H1 (cell line): ENCODE data around the gene OBSCN. TPM values are rescaled to one million over a fixed set of nuclear protein-coding genes. Genes with fewer than 3 reads are reported as not detected.

Source experiments
- CTCF ChIA-PET: fragments of 300-600 bp; sonication (Branson Sonifier 250); formaldehyde crosslinking; loops from one replicate; lab custom pipeline; 2021; ENCODE audit not compliant: partially characterized antibody; lab: Charles Lee
- POLR2A ChIA-PET: fragments of 300-600 bp; sonication (Branson Sonifier 250); formaldehyde crosslinking; loops from one replicate; lab custom pipeline; 2021; ENCODE audit warnings: inconsistent platforms; ENCODE audit not compliant: partially characterized antibody; lab: Charles Lee
- DNase-seq, 2 experiments: peaks; one replicate each; pipeline versions ENCODE4 v3.0.0 to v3.0.0-alpha.2; 2010 to 2022; ENCODE audit warnings: low spot score in 2 of 2, low read depth in 1 of 2, mixed read lengths in 1 of 2
- FAIRE-seq: peaks from 2 replicates; lab custom pipeline; 2011; peaks lifted over from hg19 to GRCh38; lab: Jason Lieb, UNC
- H2AFZ ChIP-seq: 2 replicates; pipeline ENCODE4 v1.8.1; 2012; ENCODE audit warnings: low read length, inconsistent platforms
- H2AK5ac ChIP-seq: 2 replicates; pipeline ENCODE4 v1.6.1; 2013; ENCODE audit warnings: low read depth, low read length
- H2BK120ac ChIP-seq: replicated peaks from 2 replicates; pipeline ENCODE3; 2013; ENCODE audit warnings: low read depth, low read length, inconsistent platforms
- H2BK12ac ChIP-seq: 2 replicates; pipeline ENCODE4 v1.6.1; 2013; ENCODE audit warnings: low read depth, low read length
- H2BK15ac ChIP-seq: 2 replicates; pipeline ENCODE4 v1.6.1; 2013; ENCODE audit warnings: low read length
- H2BK20ac ChIP-seq: 2 replicates; pipeline ENCODE4 v1.6.1; 2013; ENCODE audit warnings: low read length
- H2BK5ac ChIP-seq: 2 replicates; pipeline ENCODE4 v1.6.1; 2013; ENCODE audit warnings: low read depth, low read length
- H3K14ac ChIP-seq: 2 replicates; pipeline ENCODE4 v1.6.1; 2013; ENCODE audit warnings: inconsistent platforms; ENCODE audit not compliant: insufficient read length
- H3K18ac ChIP-seq: 2 replicates; pipeline ENCODE4 v1.6.1; 2013; ENCODE audit warnings: low read length; ENCODE audit errors: extremely low read depth
- H3K23ac ChIP-seq: 2 replicates; pipeline ENCODE4 v1.6.1; 2013; ENCODE audit warnings: inconsistent platforms; ENCODE audit not compliant: insufficient read length
- H3K23me2 ChIP-seq: 2 replicates; pipeline ENCODE4 v1.6.1; 2013; ENCODE audit warnings: low read depth, low read length
- H3K27ac ChIP-seq: 2 replicates; pipeline ENCODE4 v1.6.1; 2011; ENCODE audit warnings: low read depth, low read length, inconsistent platforms
- H3K27me3 ChIP-seq, 4 experiments: replicated peaks in 1 of 4; 1 replicate in 1 of 4; 2 replicates in 3 of 4; pipeline versions ENCODE4 v1.6.1 to v1.8.1; 2011 to 2013; ENCODE audit warnings: low read length in 3 of 4, mild to moderate bottlenecking in 3 of 4, inconsistent platforms in 2 of 4, mixed read lengths in 2 of 4, moderate library complexity in 1 of 4; ENCODE audit not compliant: control insufficient read depth in 3 of 4, insufficient read depth in 3 of 4; ENCODE audit errors: extremely low read depth in 1 of 4
- H3K36me3 ChIP-seq, 4 experiments: 2 replicates each; pipeline versions ENCODE4 v1.6.1 to v1.8.1; 2011 to 2013; ENCODE audit warnings: mild to moderate bottlenecking in 4 of 4, low read length in 3 of 4, moderate library complexity in 2 of 4, control low read depth in 1 of 4, inconsistent platforms in 1 of 4; ENCODE audit not compliant: insufficient read depth in 4 of 4, control insufficient read depth in 2 of 4
- H3K4ac ChIP-seq: replicated peaks from 2 replicates; pipeline ENCODE3; 2013; ENCODE audit warnings: low read length, low read depth, mixed read lengths, inconsistent platforms; ENCODE audit not compliant: insufficient read length
- H3K4me1 ChIP-seq, 4 experiments: replicated peaks in 1 of 4; 1 replicate in 1 of 4; 2 replicates in 3 of 4; pipeline versions ENCODE4 v1.6.1 to v1.8.1; 2011 to 2013; ENCODE audit warnings: low read length in 3 of 4, inconsistent platforms in 2 of 4, mixed read lengths in 1 of 4; ENCODE audit not compliant: insufficient read depth in 4 of 4, control insufficient read depth in 3 of 4
- H3K4me2 ChIP-seq, 2 experiments: 2 replicates each; pipeline versions ENCODE4 v1.6.1 to v1.8.1; 2011 to 2013; ENCODE audit warnings: low read depth in 2 of 2, low read length in 2 of 2, control low read depth in 1 of 2, inconsistent platforms in 1 of 2, mild to moderate bottlenecking in 1 of 2; ENCODE audit not compliant: insufficient read depth in 1 of 2
- H3K4me3 ChIP-seq, 4 experiments: fragments of 200-600, 300-600 bp in 1 of 4; sonication (generic), shearing (Covaris generic), sonication (Bioruptor Twin) in 1 of 4; 2 replicates each; pipeline versions ENCODE4 v1.5.1 to v1.8.1; 2011 to 2016; ENCODE audit warnings: low read length in 4 of 4, low read depth in 3 of 4, control low read depth in 2 of 4, inconsistent platforms in 2 of 4, mild to moderate bottlenecking in 2 of 4, mixed read lengths in 1 of 4, moderate library complexity in 1 of 4; ENCODE audit not compliant: insufficient read depth in 2 of 4; ENCODE audit errors: extremely low read depth in 1 of 4
- H3K56ac ChIP-seq: replicated peaks from 2 replicates; pipeline ENCODE3; 2013; ENCODE audit warnings: low read depth, mild to moderate bottlenecking, mixed read lengths, low read length, inconsistent platforms; ENCODE audit not compliant: insufficient read length
- H3K79me1 ChIP-seq: 2 replicates; pipeline ENCODE4 v1.6.1; 2013; ENCODE audit warnings: low read depth, low read length, control low read depth
- H3K79me2 ChIP-seq, 2 experiments: 2 replicates each; pipeline versions ENCODE4 v1.6.1 to v1.8.1; 2012 to 2013; ENCODE audit warnings: low read length in 2 of 2, mild to moderate bottlenecking in 2 of 2, inconsistent platforms in 1 of 2; ENCODE audit not compliant: insufficient read depth in 2 of 2, control insufficient read depth in 1 of 2
- H3K9ac ChIP-seq, 4 experiments: replicated peaks in 1 of 4; 1 replicate in 1 of 4; 2 replicates in 3 of 4; pipeline versions ENCODE4 v1.6.1 to v1.8.1; 2011 to 2013; ENCODE audit warnings: low read depth in 3 of 4, low read length in 3 of 4, control low read depth in 2 of 4, mild to moderate bottlenecking in 2 of 4, moderate library complexity in 2 of 4, inconsistent platforms in 1 of 4; ENCODE audit errors: extremely low read depth in 1 of 4
- H3K9me3 ChIP-seq, 2 experiments: 2 replicates each; pipeline versions ENCODE4 v1.6.1 to v1.8.1; 2012 to 2013; ENCODE audit warnings: mild to moderate bottlenecking in 2 of 2, moderate library complexity in 2 of 2, control low read depth in 1 of 2, inconsistent platforms in 1 of 2, low read depth in 1 of 2, low read length in 1 of 2, mixed read lengths in 1 of 2; ENCODE audit not compliant: insufficient read depth in 2 of 2
- H4K20me1 ChIP-seq, 2 experiments: replicated peaks in 1 of 2; 2 replicates each; pipeline versions ENCODE3 to v1.8.1; 2011 to 2013; ENCODE audit warnings: inconsistent platforms in 2 of 2, low read length in 2 of 2, mild to moderate bottlenecking in 1 of 2; ENCODE audit not compliant: insufficient read depth in 2 of 2, control insufficient read depth in 1 of 2
- H4K5ac ChIP-seq: 2 replicates; pipeline ENCODE4 v1.6.1; 2013; ENCODE audit warnings: low read length, low read depth, mixed read lengths, inconsistent platforms; ENCODE audit not compliant: insufficient read length
- H4K8ac ChIP-seq: 2 replicates; pipeline ENCODE4 v1.8.0; 2013; ENCODE audit warnings: mild to moderate bottlenecking, moderate library complexity, low read length, inconsistent platforms; ENCODE audit not compliant: insufficient read depth; ENCODE audit errors: extremely low read depth
- H4K91ac ChIP-seq: replicated peaks from 2 replicates; pipeline ENCODE3; 2013; ENCODE audit warnings: low read length, mixed read lengths, inconsistent platforms; ENCODE audit not compliant: insufficient read length
- CREB1 ChIP-seq: IDR thresholded peaks from 2 replicates; pipeline ENCODE4 v1.6.1; 2012; ENCODE audit warnings: inconsistent platforms
- GTF2F1 ChIP-seq: IDR thresholded peaks from 2 replicates; pipeline ENCODE4 v1.6.1; 2012; ENCODE audit warnings: low read depth, low read length, improper control_type of control experiment, borderline replicate concordance
- KDM4A ChIP-seq: IDR thresholded peaks from one replicate; pipeline ENCODE4 v1.7.1; 2012; ENCODE audit warnings: low read depth, mild to moderate bottlenecking, moderate library complexity, low read length, inconsistent platforms; ENCODE audit not compliant: severe bottlenecking
- NANOG ChIP-seq: IDR thresholded peaks from 2 replicates; pipeline ENCODE4 v1.6.1; 2011; ENCODE audit warnings: low read length, low read depth, mild to moderate bottlenecking, inconsistent platforms; ENCODE audit not compliant: insufficient read depth, poor library complexity, severe bottlenecking
- PHF8 ChIP-seq: fragments of 200-600 bp; sonication (generic); conservative IDR thresholded peaks from 2 replicates; pipeline ENCODE4 v1.7.1; 2012; ENCODE audit warnings: low read depth, mild to moderate bottlenecking, inconsistent platforms, low read length, moderate library complexity
- POLR2AphosphoS5 ChIP-seq: IDR thresholded peaks from 2 replicates; pipeline ENCODE4 v1.6.1; 2011; ENCODE audit warnings: low read depth, low read length
- POU5F1 ChIP-seq: IDR thresholded peaks from 2 replicates; pipeline ENCODE4 v1.6.1; 2011; ENCODE audit warnings: low read depth, mild to moderate bottlenecking, low read length, moderate library complexity
- RFX5 ChIP-seq: IDR thresholded peaks from 2 replicates; pipeline ENCODE4 v1.6.1; 2011; ENCODE audit warnings: low read depth, low read length, improper control_type of control experiment, borderline replicate concordance
- SRF ChIP-seq: IDR thresholded peaks from 2 replicates; pipeline ENCODE4 v1.6.1; 2011; ENCODE audit warnings: mild to moderate bottlenecking, low read depth, low read length, moderate library complexity
- TAF7 ChIP-seq: optimal IDR thresholded peaks from 2 replicates; pipeline ENCODE3; 2011; ENCODE audit warnings: low read depth, mild to moderate bottlenecking, inconsistent platforms, low read length, moderate library complexity, borderline replicate concordance
- WGBS, 2 experiments: shearing (Covaris generic) in 1 of 2; methylation state at CpG; one replicate each; pipeline versions ENCODE4 v1.1.6 to v1.1.7; 2013 to 2015; ENCODE audit warnings: low lambda C conversion rate in 2 of 2, mixed read lengths in 2 of 2, inconsistent platforms in 1 of 2, low coverage in 1 of 2, missing lambda C conversion rate in 1 of 2; ENCODE audit not compliant: insufficient replicate concordance in 2 of 2, insufficient coverage in 1 of 2, insufficient read length in 1 of 2; ENCODE audit errors: extremely low coverage in 1 of 2, missing lambda C conversion rate in 1 of 2; 5-methylcytosine and 5-hydroxymethylcytosine counted together
- polyA plus RNA-seq, 7 experiments: library from polyadenylated mRNA; depleted of rRNA in 3 of 7; stranded (reverse) in 5 of 7; unstranded in 2 of 7; fragments of >200 nt in 5 of 7; fragments of 200-250 nt in 2 of 7; gene quantifications; 1 replicate in 5 of 7; 2 replicates in 1 of 7; 4 replicates in 1 of 7; pipeline versions ENCODE4 v1.2.1 to v1.2.3, GENCODE V29; 2011 to 2013; ENCODE audit warnings: missing spikeins in 2 of 7, mixed read lengths in 2 of 7
- total RNA-seq: library from RNA; stranded (reverse); fragmentation: NEBNext Ultra II Directional; extraction: Animal tissue kit (Norgen Biotek cat#: 25700); gene quantifications from 2 replicates; pipeline ENCODE4 v1.2.1, GENCODE V29; 2021

OBSCN gene
- total and polyA plus RNA-seq, 2 of the 8 experiments (the other 6 are each of a cell fraction or from before 2014, with no cell fraction given) = 7.5 to 28.4 TPM

- CTCF ChIA-PET = interaction anchor here (1.0 to 2.5 kb wide), 2 partner anchors 21 to 85 kb away, joined by 3 to 9 read pairs; a partner anchor contains a TSS
- H2BK120ac ChIP-seq = no peak overlapping the region
Measured at GRCh38 chr1:228371741-228372182, 163.9 kb downstream of the OBSCN start.

More at GRCh38 chr1:228371741-228372182, 163.9 kb downstream of the OBSCN start:
- Histone ChIP-seq H3K56ac (no peak overlapping the region), H3K4me1 (peaks cover 0 to 13% (median 5%) of the 10 kb centered on the region in 4 experiments; a peak in 4 of 7 replicates), H3K79me2 (no peaks in the 10 kb centered on the region), H3K4me3 (no peak overlapping the region), H3K36me3 (no peaks in the 10 kb centered on the region), H4K20me1 (peaks cover 0 to 4% of the 10 kb centered on the region in 2 experiments), H3K18ac (no peak overlapping the region), H2AK5ac (no peak overlapping the region), H3K4ac (no peak overlapping the region), H2BK20ac (no peak overlapping the region), H3K14ac (no peak overlapping the region), H3K9me3 (no peaks in the 10 kb centered on the region), H2BK15ac (no peak overlapping the region), H2BK12ac (no peak overlapping the region), H4K91ac (no peak overlapping the region), H3K9ac (no peak overlapping the region), H4K5ac (no peak overlapping the region), H2AFZ (no peak overlapping the region), H3K27ac (no peak overlapping the region), H3K4me2 (no peak overlapping the region), H4K8ac (no peak overlapping the region; the same call in 1 of the 2 replicates), H3K23ac (no peak overlapping the region), H3K27me3 (no peaks in the 10 kb centered on the region), H2BK5ac (no peak overlapping the region), H3K23me2 (no peaks in the 10 kb centered on the region), H3K79me1 (no peaks in the 10 kb centered on the region)
- no peak for DNase-seq
- 84% methylated on average over 2 of the region's 4 CpGs; no CpG with 5 or more reads in 1 of the 2 experiments for WGBS, 2 experiments
- FAIRE-seq = no peak
- TF ChIP-seq TAF7 (no peak), RFX5 (no peak), GTF2F1 (no peak), PHF8 (no peak), NANOG (no peak), POU5F1 (no peak), CREB1 (no peak), SRF (no peak), POLR2AphosphoS5 (no peak), KDM4A (no peak)
- POLR2A ChIA-PET = interaction anchor here (0.6 to 2.4 kb wide), 3 partner anchors 34 to 92 kb away, joined by 3 to 7 read pairs (median 3); partner anchors contain the start of gene TRIM11
